Measurements from ENCODE around the gene HCN2.

Gene HCN2

GRCh38 chr19:589693-590395, at the start of gene HCN2:
TSS of gene HCN2 (plus strand) at chr19:589881. CDS start at chr19:589946, 65 bp downstream.
- no peak for DNase-seq (ENCODE audit: low read depth)
- TF ChIP-seq CTCF (conservative IDR thresholded peaks at IDR 0.05; ENCODE audit: low read length): no peak
- H3K4me3 ChIP-seq (ENCODE audit: low read length): peak within 1 kb of the TSS; percentile 29; the same call in 1 of the 2 replicates

DNA sequence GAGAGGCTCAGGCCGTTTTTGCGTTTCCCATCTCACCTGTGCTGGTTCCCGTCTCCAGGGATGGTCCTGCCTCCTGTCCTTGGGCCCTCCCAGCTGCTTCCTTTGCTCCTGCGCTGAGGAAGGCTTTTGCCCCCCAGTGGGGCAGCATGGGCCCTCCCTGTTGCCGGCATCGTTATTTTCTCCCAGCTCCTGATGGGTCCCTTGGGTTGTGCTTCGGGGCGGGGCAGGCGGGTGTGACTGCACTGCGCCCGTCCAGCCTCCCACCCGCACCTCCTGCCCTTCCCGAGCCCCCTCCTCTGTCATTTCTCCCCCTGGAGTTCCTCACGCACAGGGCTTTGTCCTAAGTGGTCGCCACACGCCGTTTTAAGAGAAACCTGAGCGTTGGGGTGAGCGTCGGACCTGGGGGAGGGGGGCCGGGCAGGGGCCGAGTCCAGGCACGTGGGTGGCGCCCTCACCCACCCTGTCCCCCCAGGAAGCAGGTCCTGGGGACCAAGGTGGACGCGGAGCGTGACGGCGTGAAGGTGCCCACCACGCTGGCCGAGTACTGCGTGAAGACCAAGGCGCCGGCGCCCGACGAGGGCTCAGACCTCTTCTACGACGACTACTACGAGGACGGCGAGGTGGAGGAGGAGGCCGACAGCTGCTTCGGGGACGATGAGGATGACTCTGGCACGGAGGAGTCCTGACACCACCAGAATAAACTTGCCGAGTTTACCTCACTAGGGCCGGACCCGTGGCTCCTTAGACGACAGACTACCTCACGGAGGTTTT, 48.6 kb upstream of the HCN2 start:
- no peak overlapping the region for H3K4me3 ChIP-seq (ENCODE audit: low read length)
- DNase-seq (ENCODE audit: low read depth): no peak
- TF ChIP-seq CTCF (conservative IDR thresholded peaks at IDR 0.05; ENCODE audit: low read length): no peak

DNA sequence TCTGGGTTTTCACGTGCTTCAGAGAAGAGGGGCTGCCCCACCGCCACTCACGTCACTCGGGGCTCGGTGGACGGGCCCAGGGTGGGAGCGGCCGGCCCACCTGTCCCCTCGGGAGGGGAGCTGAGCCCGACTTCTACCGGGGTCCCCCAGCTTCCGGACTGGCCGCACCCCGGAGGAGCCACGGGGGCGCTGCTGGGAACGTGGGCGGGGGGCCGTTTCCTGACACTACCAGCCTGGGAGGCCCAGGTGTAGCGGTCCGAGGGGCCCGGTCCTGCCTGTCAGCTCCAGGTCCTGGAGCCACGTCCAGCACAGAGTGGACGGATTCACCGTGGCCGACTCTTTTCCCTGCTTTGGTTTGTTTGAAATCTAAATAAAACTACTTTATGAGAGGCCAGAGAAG, 48.0 kb upstream of the HCN2 start:
- TF ChIP-seq CTCF (conservative IDR thresholded peaks at IDR 0.05; ENCODE audit: low read length): no peak
- DNase-seq (ENCODE audit: low read depth): no peak
- H3K4me3 ChIP-seq (ENCODE audit: low read length): no peak overlapping the region

GRCh38 chr19:542173-542866, 47.4 kb upstream of the HCN2 start:
- no peak for DNase-seq (ENCODE audit: low read depth)
- no peak for TF ChIP-seq CTCF (conservative IDR thresholded peaks at IDR 0.05; ENCODE audit: low read length)
- no peak overlapping the region for H3K4me3 ChIP-seq (ENCODE audit: low read length)

GRCh38 chr19:543910-544608, 45.6 kb upstream of the HCN2 start, which contains the start of gene GZMM:
TSS of gene GZMM (plus strand) at chr19:544053. CDS start at chr19:544072, 19 bp downstream.
- no peak within 1 kb of the TSS for H3K4me3 ChIP-seq (ENCODE audit: low read length)
- DNase-seq (ENCODE audit: low read depth): no peak
- TF ChIP-seq CTCF (conservative IDR thresholded peaks at IDR 0.05; ENCODE audit: low read length): no peak

DNA sequence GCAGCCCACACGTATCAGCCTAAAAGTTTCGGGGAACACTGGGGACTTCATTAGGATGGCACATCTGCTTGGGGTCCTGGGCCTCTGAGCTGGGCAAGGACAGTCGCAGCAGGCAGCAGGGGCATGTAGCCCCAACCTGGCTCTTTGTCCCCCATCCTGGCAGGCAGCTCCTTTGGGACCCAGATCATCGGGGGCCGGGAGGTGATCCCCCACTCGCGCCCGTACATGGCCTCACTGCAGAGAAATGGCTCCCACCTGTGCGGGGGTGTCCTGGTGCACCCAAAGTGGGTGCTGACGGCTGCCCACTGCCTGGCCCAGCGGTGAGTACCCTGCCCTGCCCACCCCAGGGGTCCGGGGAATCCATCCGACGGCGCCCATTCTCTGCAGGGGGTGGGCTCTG, 42.6 kb upstream of the HCN2 start:
- no peak overlapping the region for H3K4me3 ChIP-seq (ENCODE audit: low read length)
- no peak for DNase-seq (ENCODE audit: low read depth)
- TF ChIP-seq CTCF (conservative IDR thresholded peaks at IDR 0.05; ENCODE audit: low read length): no peak

Measured in AG10803 (cell line).